Measurements from ENCODE around the gene SCAPER.

Gene SCAPER

DNA sequence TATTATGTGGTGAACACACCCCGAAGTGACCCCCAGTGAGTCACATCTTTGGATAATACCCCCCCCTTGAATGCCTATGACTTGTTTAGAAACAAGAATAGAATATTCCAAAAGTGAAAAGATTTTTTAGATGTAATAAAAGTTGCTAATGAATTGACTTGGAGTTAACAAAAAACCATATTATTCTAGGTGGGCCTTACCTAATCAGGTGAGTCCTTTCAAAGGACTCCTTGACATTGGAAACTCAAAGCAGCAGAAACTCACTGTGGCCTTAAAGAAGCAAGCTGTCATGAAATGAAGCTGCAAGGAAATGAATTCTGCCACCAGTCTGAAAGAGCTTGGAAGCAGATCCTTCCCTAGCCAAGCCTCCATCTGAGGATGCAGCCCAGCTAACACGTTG lies 579.4 kb downstream of the SCAPER start:
- peaks cover 0 to 48% (median 0%) of the 10 kb centered on the region in 3 experiments for H3K27me3 ChIP-seq (ENCODE audit: control insufficient read depth in 3 of 3, insufficient read depth in 3 of 3, low read depth in 1 of 3, low read length in 3 of 3)
- H3K9me3 ChIP-seq (replicated peaks in 1 of 2; ENCODE audit: control insufficient read depth in 2 of 2, insufficient read depth in 1 of 2, low read depth in 1 of 2, low read length in 2 of 2): no peaks in the 10 kb centered on the region
- no peak overlapping the region for H3K27ac ChIP-seq (replicated peaks; ENCODE audit: low read length)
- H3K4ac ChIP-seq (ENCODE audit: low read length): no peak overlapping the region
- H3K4me3 ChIP-seq (ENCODE audit: low read length in 2 of 2): no peak overlapping the region
- no peak for DNase-seq (ENCODE audit: low spot score)
- H2BK15ac ChIP-seq (ENCODE audit: low read length): no peak overlapping the region
- no peak overlapping the region for H4K8ac ChIP-seq (ENCODE audit: low read depth, low read length)
- H4K91ac ChIP-seq (ENCODE audit: low read depth, low read length, poor library complexity): no peak overlapping the region
- H2BK5ac ChIP-seq (ENCODE audit: low read length): no peak overlapping the region
- no peak overlapping the region for H3K23ac ChIP-seq (ENCODE audit: low read depth, low read length, poor library complexity)
- no peak overlapping the region for H3K14ac ChIP-seq (ENCODE audit: low read length)
- H3K4me1 ChIP-seq (ENCODE audit: control insufficient read depth in 2 of 2, insufficient read depth in 1 of 2, low read depth in 1 of 2, low read length in 2 of 2): peaks cover 2 to 3% of the 10 kb centered on the region in 2 donors
- H3K79me1 ChIP-seq (ENCODE audit: low read depth, low read length): no peaks in the 10 kb centered on the region
- H3K18ac ChIP-seq (ENCODE audit: low read length): no peak overlapping the region
- no peak overlapping the region for H3K9ac ChIP-seq (ENCODE audit: low read depth, low read length, poor library complexity)
- H2AK5ac ChIP-seq (ENCODE audit: low read depth, low read length): no peak overlapping the region
- H2BK120ac ChIP-seq (ENCODE audit: low read depth, low read length): no peak overlapping the region
- no peak overlapping the region for H3K4me2 ChIP-seq (ENCODE audit: insufficient read depth, low read length, poor library complexity, severe bottlenecking)
- no peak overlapping the region for H2BK12ac ChIP-seq (ENCODE audit: low read length)
- no peak overlapping the region for H2AFZ ChIP-seq (ENCODE audit: low read length)
- no CpG with 5 or more reads among the region's 2 CpGs for WGBS, 2 donors (ENCODE audit: extremely low coverage in 2 of 2, insufficient read length in 2 of 2, insufficient replicate concordance in 1 of 2)
- H3K36me3 ChIP-seq (replicated peaks in 1 of 2; ENCODE audit: control insufficient read depth in 2 of 2, insufficient read depth in 2 of 2, low read length in 2 of 2): no peaks in the 10 kb centered on the region

DNA sequence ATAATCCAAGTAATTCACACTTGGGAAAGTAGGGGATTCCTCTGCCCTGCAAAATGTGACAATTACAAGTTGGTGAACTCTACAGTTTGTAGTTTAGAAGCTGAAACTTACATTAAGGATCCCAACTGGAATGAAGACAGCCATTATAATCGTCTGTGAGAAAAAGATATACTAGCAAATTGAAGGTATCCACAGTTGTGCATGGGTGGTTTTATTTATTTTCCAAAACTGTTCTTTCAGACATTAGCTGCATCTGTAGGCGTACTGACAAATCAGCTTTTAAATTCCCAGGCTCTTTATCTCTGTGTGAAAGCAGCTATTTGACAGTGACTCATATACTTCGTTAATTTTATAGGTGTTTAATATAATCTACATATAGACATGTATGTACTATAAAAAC lies 581.1 kb downstream of the SCAPER start:
- no peak overlapping the region for H3K27ac ChIP-seq (replicated peaks; ENCODE audit: low read length)
- H3K36me3 ChIP-seq (replicated peaks in 1 of 2; ENCODE audit: control insufficient read depth in 2 of 2, insufficient read depth in 2 of 2, low read length in 2 of 2): no peaks in the 10 kb centered on the region
- H3K9me3 ChIP-seq (replicated peaks in 1 of 2; ENCODE audit: control insufficient read depth in 2 of 2, insufficient read depth in 1 of 2, low read depth in 1 of 2, low read length in 2 of 2): no peaks in the 10 kb centered on the region
- no peak overlapping the region for H3K23ac ChIP-seq (ENCODE audit: low read depth, low read length, poor library complexity)
- no peak overlapping the region for H2AFZ ChIP-seq (ENCODE audit: low read length)
- H2AK5ac ChIP-seq (ENCODE audit: low read depth, low read length): no peak overlapping the region
- DNase-seq (ENCODE audit: low spot score): no peak
- no peak overlapping the region for H4K8ac ChIP-seq (ENCODE audit: low read depth, low read length)
- no peak overlapping the region for H3K9ac ChIP-seq (ENCODE audit: low read depth, low read length, poor library complexity)
- no peak overlapping the region for H3K4me2 ChIP-seq (ENCODE audit: insufficient read depth, low read length, poor library complexity, severe bottlenecking)
- H3K4ac ChIP-seq (ENCODE audit: low read length): no peak overlapping the region
- H4K91ac ChIP-seq (ENCODE audit: low read depth, low read length, poor library complexity): no peak overlapping the region
- H3K4me1 ChIP-seq (ENCODE audit: control insufficient read depth in 2 of 2, insufficient read depth in 1 of 2, low read depth in 1 of 2, low read length in 2 of 2): peaks cover 0 to 3% of the 10 kb centered on the region in 2 donors
- no peak overlapping the region for H2BK12ac ChIP-seq (ENCODE audit: low read length)
- H2BK120ac ChIP-seq (ENCODE audit: low read depth, low read length): no peak overlapping the region
- no peak overlapping the region for H2BK15ac ChIP-seq (ENCODE audit: low read length)
- H3K79me1 ChIP-seq (ENCODE audit: low read depth, low read length): no peaks in the 10 kb centered on the region
- no peak overlapping the region for H2BK5ac ChIP-seq (ENCODE audit: low read length)
- H3K18ac ChIP-seq (ENCODE audit: low read length): no peak overlapping the region
- peaks cover 0 to 41% (median 0%) of the 10 kb centered on the region in 3 experiments for H3K27me3 ChIP-seq (ENCODE audit: control insufficient read depth in 3 of 3, insufficient read depth in 3 of 3, low read depth in 1 of 3, low read length in 3 of 3)
- H3K4me3 ChIP-seq (ENCODE audit: low read length in 2 of 2): no peak overlapping the region
- WGBS, 2 donors (ENCODE audit: extremely low coverage in 2 of 2, insufficient read length in 2 of 2, insufficient replicate concordance in 1 of 2): no CpG with 5 or more reads among the region's 3 CpGs
- H3K14ac ChIP-seq (ENCODE audit: low read length): no peak overlapping the region

GRCh38 chr15:76321602-76322001 lies 583.5 kb downstream of the SCAPER start:
- Histone ChIP-seq H3K18ac (ENCODE audit: low read length) (no peak overlapping the region), H2BK12ac (ENCODE audit: low read length) (no peak overlapping the region), H3K23ac (ENCODE audit: low read depth, low read length, poor library complexity) (no peak overlapping the region), H2BK15ac (ENCODE audit: low read length) (no peak overlapping the region), H3K27ac (replicated peaks; ENCODE audit: low read length) (no peak overlapping the region), H2AFZ (ENCODE audit: low read length) (peak overlapping the region; percentile 25), H4K91ac (ENCODE audit: low read depth, low read length, poor library complexity) (no peak overlapping the region), H3K9ac (ENCODE audit: low read depth, low read length, poor library complexity) (no peak overlapping the region), H2BK120ac (ENCODE audit: low read depth, low read length) (no peak overlapping the region), H3K36me3 (replicated peaks in 1 of 2; ENCODE audit: control insufficient read depth in 2 of 2, insufficient read depth in 2 of 2, low read length in 2 of 2) (no peaks in the 10 kb centered on the region), H3K27me3 (ENCODE audit: control insufficient read depth in 3 of 3, insufficient read depth in 3 of 3, low read depth in 1 of 3, low read length in 3 of 3) (peaks cover 0 to 42% (median 0%) of the 10 kb centered on the region in 3 experiments), H3K9me3 (replicated peaks in 1 of 2; ENCODE audit: control insufficient read depth in 2 of 2, insufficient read depth in 1 of 2, low read depth in 1 of 2, low read length in 2 of 2) (no peaks in the 10 kb centered on the region), H3K14ac (ENCODE audit: low read length) (no peak overlapping the region), H4K8ac (ENCODE audit: low read depth, low read length) (no peak overlapping the region), H2BK5ac (ENCODE audit: low read length) (no peak overlapping the region), H3K4me1 (ENCODE audit: control insufficient read depth in 2 of 2, insufficient read depth in 1 of 2, low read depth in 1 of 2, low read length in 2 of 2) (peaks cover 0 to 3% of the 10 kb centered on the region in 2 donors), H3K4me2 (ENCODE audit: insufficient read depth, low read length, poor library complexity, severe bottlenecking) (no peak overlapping the region), H2AK5ac (ENCODE audit: low read depth, low read length) (no peak overlapping the region), H3K4me3 (ENCODE audit: low read length in 2 of 2) (no peak overlapping the region), H3K4ac (ENCODE audit: low read length) (no peak overlapping the region), H3K79me1 (ENCODE audit: low read depth, low read length) (no peaks in the 10 kb centered on the region)
- WGBS, 2 donors (ENCODE audit: extremely low coverage in 2 of 2, insufficient read length in 2 of 2, insufficient replicate concordance in 1 of 2): no CpG with 5 or more reads among the region's 5 CpGs
- DNase-seq (ENCODE audit: low spot score): no peak

- H2BK120ac ChIP-seq (ENCODE audit: low read depth, low read length): no peak overlapping the region
- H3K9me3 ChIP-seq (replicated peaks in 1 of 2; ENCODE audit: control insufficient read depth in 2 of 2, insufficient read depth in 1 of 2, low read depth in 1 of 2, low read length in 2 of 2): no peaks in the 10 kb centered on the region
- no peak overlapping the region for H3K4ac ChIP-seq (ENCODE audit: low read length)
- peaks cover 0 to 3% of the 10 kb centered on the region in 2 donors for H3K4me1 ChIP-seq (ENCODE audit: control insufficient read depth in 2 of 2, insufficient read depth in 1 of 2, low read depth in 1 of 2, low read length in 2 of 2)
- peak overlapping the region; percentile 25 for H2AFZ ChIP-seq (ENCODE audit: low read length)
- H3K23ac ChIP-seq (ENCODE audit: low read depth, low read length, poor library complexity): no peak overlapping the region
- H3K79me1 ChIP-seq (ENCODE audit: low read depth, low read length): no peaks in the 10 kb centered on the region
- H3K27me3 ChIP-seq (ENCODE audit: control insufficient read depth in 3 of 3, insufficient read depth in 3 of 3, low read depth in 1 of 3, low read length in 3 of 3): peaks cover 0 to 45% (median 0%) of the 10 kb centered on the region in 3 experiments
- H2BK5ac ChIP-seq (ENCODE audit: low read length): no peak overlapping the region
- H3K4me3 ChIP-seq (ENCODE audit: low read length in 2 of 2): no peak overlapping the region
- no peak overlapping the region for H3K4me2 ChIP-seq (ENCODE audit: insufficient read depth, low read length, poor library complexity, severe bottlenecking)
- H2AK5ac ChIP-seq (ENCODE audit: low read depth, low read length): no peak overlapping the region
- H3K18ac ChIP-seq (ENCODE audit: low read length): no peak overlapping the region
- H3K9ac ChIP-seq (ENCODE audit: low read depth, low read length, poor library complexity): no peak overlapping the region
- no peak overlapping the region for H2BK12ac ChIP-seq (ENCODE audit: low read length)
- no peaks in the 10 kb centered on the region for H3K36me3 ChIP-seq (replicated peaks in 1 of 2; ENCODE audit: control insufficient read depth in 2 of 2, insufficient read depth in 2 of 2, low read length in 2 of 2)
- H4K91ac ChIP-seq (ENCODE audit: low read depth, low read length, poor library complexity): no peak overlapping the region
- no peak overlapping the region for H3K27ac ChIP-seq (replicated peaks; ENCODE audit: low read length)
- no CpG with 5 or more reads among the region's 10 CpGs for WGBS, 2 donors (ENCODE audit: extremely low coverage in 2 of 2, insufficient read length in 2 of 2, insufficient replicate concordance in 1 of 2)
- H2BK15ac ChIP-seq (ENCODE audit: low read length): no peak overlapping the region
- H3K14ac ChIP-seq (ENCODE audit: low read length): no peak overlapping the region
- no peak overlapping the region for H4K8ac ChIP-seq (ENCODE audit: low read depth, low read length)
- no peak for DNase-seq (ENCODE audit: low spot score)
Observed at GRCh38 chr15:76321171-76321570, 584.0 kb downstream of the SCAPER start.

All from neuronal stem cell (in vitro differentiated cells).